Esophagus squamous epithelium (tissue), 4 donors: Measurements from ENCODE around the gene POLN.

Source experiments
- POLR2A ChIP-seq, 4 donors: fragments of 450-650 bp; IDR thresholded peaks; one replicate each; pipeline ENCODE4 v1.6.1; 2017; ENCODE audit warnings: antibody characterized with exemption in 4 of 4, mild to moderate bottlenecking in 4 of 4, moderate library complexity in 3 of 4
- TF ChIP-seq, protein P1 (sequence below), 6 experiments: fragments of 450-650 bp in 4 of 6; fragments of 200-600 bp in 2 of 6; sonication (generic) in 2 of 6; IDR thresholded peaks; one replicate each; pipeline ENCODE4 v1.5.1; 2016 to 2019; ENCODE audit warnings: antibody characterized with exemption in 6 of 6, mild to moderate bottlenecking in 4 of 6, moderate library complexity in 4 of 6

DNA sequence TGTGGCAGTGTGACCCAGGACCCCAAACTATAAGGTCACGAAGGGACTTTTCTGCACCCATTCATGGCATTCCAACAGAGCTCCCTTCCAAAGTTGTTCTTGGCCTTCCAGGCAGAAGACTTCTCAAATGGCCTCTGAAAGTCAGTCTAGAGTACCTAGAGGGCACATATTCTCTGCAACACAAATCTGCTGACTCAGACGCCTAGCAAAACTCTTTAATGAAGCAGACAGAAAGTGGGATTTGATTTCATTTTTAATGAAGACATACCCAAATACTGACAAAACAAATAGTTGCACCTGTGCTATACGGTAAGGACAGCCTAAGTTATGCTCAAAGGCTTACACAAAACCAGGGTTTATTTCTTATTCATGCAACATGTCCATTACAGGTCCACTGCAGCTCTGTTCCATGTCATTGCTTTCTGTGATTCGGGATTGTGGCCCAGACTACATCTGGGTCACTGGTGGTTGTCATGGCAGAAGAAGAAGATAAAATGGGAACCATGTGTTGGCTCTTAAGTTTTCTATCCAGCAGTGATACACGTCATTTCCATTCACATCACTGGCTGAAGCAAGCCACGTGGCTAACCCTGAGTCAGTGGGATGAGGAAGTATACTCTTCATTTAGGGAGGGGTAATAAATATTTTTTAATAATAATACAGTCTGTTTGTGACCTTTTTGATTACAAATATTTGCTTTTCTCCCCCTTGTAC lies 125.1 kb downstream of the POLN start:
- TF ChIP-seq, protein P1, sequence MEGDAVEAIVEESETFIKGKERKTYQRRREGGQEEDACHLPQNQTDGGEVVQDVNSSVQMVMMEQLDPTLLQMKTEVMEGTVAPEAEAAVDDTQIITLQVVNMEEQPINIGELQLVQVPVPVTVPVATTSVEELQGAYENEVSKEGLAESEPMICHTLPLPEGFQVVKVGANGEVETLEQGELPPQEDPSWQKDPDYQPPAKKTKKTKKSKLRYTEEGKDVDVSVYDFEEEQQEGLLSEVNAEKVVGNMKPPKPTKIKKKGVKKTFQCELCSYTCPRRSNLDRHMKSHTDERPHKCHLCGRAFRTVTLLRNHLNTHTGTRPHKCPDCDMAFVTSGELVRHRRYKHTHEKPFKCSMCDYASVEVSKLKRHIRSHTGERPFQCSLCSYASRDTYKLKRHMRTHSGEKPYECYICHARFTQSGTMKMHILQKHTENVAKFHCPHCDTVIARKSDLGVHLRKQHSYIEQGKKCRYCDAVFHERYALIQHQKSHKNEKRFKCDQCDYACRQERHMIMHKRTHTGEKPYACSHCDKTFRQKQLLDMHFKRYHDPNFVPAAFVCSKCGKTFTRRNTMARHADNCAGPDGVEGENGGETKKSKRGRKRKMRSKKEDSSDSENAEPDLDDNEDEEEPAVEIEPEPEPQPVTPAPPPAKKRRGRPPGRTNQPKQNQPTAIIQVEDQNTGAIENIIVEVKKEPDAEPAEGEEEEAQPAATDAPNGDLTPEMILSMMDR (IDR thresholded peaks at IDR 0.05), result no peak
- no peak for TF ChIP-seq POLR2A (IDR thresholded peaks at IDR 0.05)
